Bronchial epithelial cell (primary cell): Measurements from ENCODE around the gene AKAP1. TPM values are rescaled to one million over a fixed set of nuclear protein-coding genes. Genes with fewer than 3 reads are reported as not detected.

Experiments used
- DNase-seq: peaks from one replicate; pipeline ENCODE4 v3.0.0-alpha.2; 2010; ENCODE audit warnings: low read depth
- FAIRE-seq: peaks from 2 replicates; lab custom pipeline; 2011; peaks lifted over from hg19 to GRCh38; lab: Jason Lieb, UNC
- H3K27me3 ChIP-seq: 2 replicates; pipeline ENCODE4 v1.5.1; 2011; ENCODE audit warnings: low read length; ENCODE audit not compliant: control insufficient read depth, insufficient read depth
- H3K36me3 ChIP-seq: 2 replicates; pipeline ENCODE4 v1.5.1; 2011; ENCODE audit warnings: low read length; ENCODE audit not compliant: control insufficient read depth, insufficient read depth
- H3K4me3 ChIP-seq: 2 replicates; pipeline ENCODE4 v1.5.1; 2011; ENCODE audit warnings: mild to moderate bottlenecking, low read depth, low read length, control low read depth
- CTCF ChIP-seq: IDR thresholded peaks from 2 replicates; pipeline ENCODE4 v1.5.1; 2011; ENCODE audit warnings: mild to moderate bottlenecking, moderate library complexity, low read length, control low read depth, inconsistent platforms; ENCODE audit not compliant: insufficient read depth, severe bottlenecking
- total RNA-seq: library from RNA; depleted of rRNA; stranded (reverse); fragments of >200 nt; gene quantifications from 2 replicates; pipeline ENCODE4 v1.2.1, GENCODE V29; 2014

AKAP1 gene
- total RNA-seq, 1 donor from 2014 or later, result 30.0 TPM

- no peak overlapping the region for H3K4me3 ChIP-seq
Measured at GRCh38 chr17:57125406-57125805, 40.4 kb downstream of the AKAP1 start.

GRCh38 chr17:57125866-57126265 lies 40.8 kb downstream of the AKAP1 start:
- no peak for TF ChIP-seq CTCF
- no peaks in the 10 kb centered on the region for H3K27me3 ChIP-seq
- FAIRE-seq, result no peak
- H3K4me3 ChIP-seq, result no peak overlapping the region
- H3K36me3 ChIP-seq, result peaks cover 2% of the 10 kb centered on the region
- DNase-seq, result no peak

More at GRCh38 chr17:57125406-57125805, 40.4 kb downstream of the AKAP1 start:
- peaks cover 2% of the 10 kb centered on the region for H3K36me3 ChIP-seq
- H3K27me3 ChIP-seq, result no peaks in the 10 kb centered on the region
- no peak for TF ChIP-seq CTCF
- DNase-seq, result no peak
- FAIRE-seq, result no peak

- FAIRE-seq, result no peak
- DNase-seq, result peak; percentile 64
- Histone ChIP-seq H3K4me3 (no peak overlapping the region), H3K27me3 (no peaks in the 10 kb centered on the region), H3K36me3 (no peaks in the 10 kb centered on the region)
- TF ChIP-seq CTCF, result peak; percentile 85
Measured at GRCh38 chr17:57130708-57131461, 45.8 kb downstream of the AKAP1 start.

- no peak for FAIRE-seq
- no peak for DNase-seq
- no peaks in the 10 kb centered on the region for H3K36me3 ChIP-seq
- no peak overlapping the region for H3K4me3 ChIP-seq
- peaks cover 2% of the 10 kb centered on the region for H3K27me3 ChIP-seq
- TF ChIP-seq CTCF, result no peak
Measured at GRCh38 chr17:57132663-57133062, 47.6 kb downstream of the AKAP1 start.

- no peak for TF ChIP-seq CTCF
- no peak overlapping the region for H3K4me3 ChIP-seq
- H3K27me3 ChIP-seq, result peaks cover 2% of the 10 kb centered on the region
- no peak for FAIRE-seq
- no peak for DNase-seq
- no peaks in the 10 kb centered on the region for H3K36me3 ChIP-seq
Measured at GRCh38 chr17:57133486-57133885, 48.4 kb downstream of the AKAP1 start.
